Activated naive CD8-positive, alpha-beta T cell treated with anti-CD3 and anti-CD28 coated beads for 36 hours (primary cell): ENCODE measurements around the gene HOXA4. TPM values are rescaled to one million over a fixed set of nuclear protein-coding genes. Genes with fewer than 3 reads are reported as not detected.

Source experiments
- DNase-seq: peaks from one replicate; pipeline ENCODE4 v3.0.0; 2021
- H3K27ac Mint-ChIP-seq: one replicate; pipeline ENCODE4 v1.8.0; 2022; ENCODE audit warnings: mild to moderate bottlenecking, moderate library complexity, mixed read lengths
- H3K27me3 Mint-ChIP-seq: one replicate; pipeline ENCODE4 v1.8.0; 2022; ENCODE audit warnings: mild to moderate bottlenecking, mixed read lengths
- H3K36me3 Mint-ChIP-seq: one replicate; pipeline ENCODE4 v1.8.0; 2021; ENCODE audit warnings: mild to moderate bottlenecking, mixed read lengths
- H3K4me1 Mint-ChIP-seq: one replicate; pipeline ENCODE4 v1.8.0; 2021; ENCODE audit warnings: mixed read lengths
- H3K4me3 Mint-ChIP-seq: one replicate; pipeline ENCODE4 v1.8.0; 2022; ENCODE audit warnings: mild to moderate bottlenecking, moderate library complexity, mixed read lengths
- H3K9me3 Mint-ChIP-seq: one replicate; pipeline ENCODE4 v1.8.0; 2022; ENCODE audit warnings: mixed read lengths
- total RNA-seq, 2 experiments: library from RNA; stranded (reverse); gene quantifications; one replicate each; pipeline ENCODE4 v1.2.3, GENCODE V29; 2021

HOXA4 gene
- total RNA-seq, 2 experiments from 2014 or later = not detected

DNA sequence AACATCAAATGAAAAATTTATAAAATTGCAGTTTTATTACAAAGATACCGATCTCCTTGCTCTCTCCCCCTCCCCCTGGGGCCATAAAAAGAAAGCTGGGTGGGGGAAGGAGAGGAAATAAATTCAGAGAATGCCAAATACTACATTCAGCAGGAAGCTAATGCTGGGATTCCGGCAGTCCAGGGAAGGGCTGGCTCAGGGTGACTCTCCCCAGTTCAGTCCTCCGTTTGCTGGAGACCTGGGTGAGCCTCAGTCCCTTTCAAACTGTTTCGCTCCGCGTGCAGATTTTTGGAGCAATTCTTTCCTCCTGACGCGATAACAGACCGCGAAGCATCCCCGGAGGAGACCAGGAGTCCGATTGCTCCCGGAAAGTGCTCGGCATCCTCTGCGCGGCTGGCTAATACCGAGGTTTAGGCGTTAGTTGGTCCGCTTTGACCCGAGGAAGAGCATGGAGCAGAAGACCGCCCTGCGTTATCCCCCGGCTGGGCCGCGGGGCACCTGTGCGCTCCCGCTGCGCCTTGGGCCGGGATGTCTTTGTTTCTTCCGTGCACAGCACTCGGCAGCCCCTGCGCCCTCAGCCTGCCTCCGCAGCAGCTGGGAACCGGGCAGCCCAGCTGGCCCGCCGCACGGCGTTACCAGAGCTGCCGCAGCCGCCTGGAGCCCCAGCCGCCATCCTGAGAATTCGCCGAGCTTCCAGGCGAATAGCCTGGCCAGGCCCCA, 24.2 kb downstream of the HOXA4 start:
- Mint-ChIP-seq H3K4me3 (no peak overlapping the region), H3K9me3 (no peaks in the 10 kb centered on the region), H3K4me1 (peaks cover 7% of the 10 kb centered on the region), H3K36me3 (peaks cover 2% of the 10 kb centered on the region), H3K27ac (no peak overlapping the region), H3K27me3 (peaks cover 49% of the 10 kb centered on the region)
- no peak for DNase-seq

GRCh38 chr7:27105301-27106031, 25.1 kb downstream of the HOXA4 start:
- Mint-ChIP-seq H3K27me3 (peaks cover 58% of the 10 kb centered on the region), H3K27ac (no peak overlapping the region), H3K36me3 (peaks cover 2% of the 10 kb centered on the region), H3K4me1 (peaks cover 7% of the 10 kb centered on the region), H3K9me3 (no peaks in the 10 kb centered on the region), H3K4me3 (no peak overlapping the region)
- DNase-seq = no peak

GRCh38 chr7:27104341-27105058, 26.1 kb downstream of the HOXA4 start:
- Mint-ChIP-seq H3K4me3 (no peak overlapping the region), H3K27ac (no peak overlapping the region), H3K9me3 (no peaks in the 10 kb centered on the region), H3K4me1 (peaks cover 7% of the 10 kb centered on the region), H3K36me3 (peaks cover 2% of the 10 kb centered on the region), H3K27me3 (peaks cover 68% of the 10 kb centered on the region)
- DNase-seq = no peak

GRCh38 chr7:27103489-27104226, 26.9 kb downstream of the HOXA4 start:
- Mint-ChIP-seq H3K27ac (no peak overlapping the region), H3K36me3 (peaks cover 2% of the 10 kb centered on the region), H3K4me1 (peaks cover 11% of the 10 kb centered on the region), H3K27me3 (peaks cover 76% of the 10 kb centered on the region), H3K4me3 (no peak overlapping the region), H3K9me3 (no peaks in the 10 kb centered on the region)
- DNase-seq = no peak

GRCh38 chr7:27102581-27103442, 27.7 kb downstream of the HOXA4 start, which contains the start of gene HOXA2:
TSS of gene HOXA2 (minus strand) at chr7:27102683. CDS start at chr7:27102500, 183 bp downstream.
- Mint-ChIP-seq H3K27ac (no peak within 1 kb of the TSS), H3K4me3 (peak within 1 kb of the TSS; percentile 50), H3K9me3 (no peaks in the 10 kb centered on the region), H3K27me3 (peaks cover 85% of the 10 kb centered on the region), H3K36me3 (peaks cover 2% of the 10 kb centered on the region), H3K4me1 (peaks cover 12% of the 10 kb centered on the region)
- DNase-seq = no peak

GRCh38 chr7:27101957-27102580, 28.5 kb downstream of the HOXA4 start:
- Mint-ChIP-seq H3K4me1 (peaks cover 20% of the 10 kb centered on the region), H3K27ac (no peak overlapping the region), H3K4me3 (peak overlapping the region; percentile 50), H3K27me3 (peaks cover 92% of the 10 kb centered on the region), H3K36me3 (peaks cover 2% of the 10 kb centered on the region), H3K9me3 (no peaks in the 10 kb centered on the region)
- DNase-seq = no peak

DNA sequence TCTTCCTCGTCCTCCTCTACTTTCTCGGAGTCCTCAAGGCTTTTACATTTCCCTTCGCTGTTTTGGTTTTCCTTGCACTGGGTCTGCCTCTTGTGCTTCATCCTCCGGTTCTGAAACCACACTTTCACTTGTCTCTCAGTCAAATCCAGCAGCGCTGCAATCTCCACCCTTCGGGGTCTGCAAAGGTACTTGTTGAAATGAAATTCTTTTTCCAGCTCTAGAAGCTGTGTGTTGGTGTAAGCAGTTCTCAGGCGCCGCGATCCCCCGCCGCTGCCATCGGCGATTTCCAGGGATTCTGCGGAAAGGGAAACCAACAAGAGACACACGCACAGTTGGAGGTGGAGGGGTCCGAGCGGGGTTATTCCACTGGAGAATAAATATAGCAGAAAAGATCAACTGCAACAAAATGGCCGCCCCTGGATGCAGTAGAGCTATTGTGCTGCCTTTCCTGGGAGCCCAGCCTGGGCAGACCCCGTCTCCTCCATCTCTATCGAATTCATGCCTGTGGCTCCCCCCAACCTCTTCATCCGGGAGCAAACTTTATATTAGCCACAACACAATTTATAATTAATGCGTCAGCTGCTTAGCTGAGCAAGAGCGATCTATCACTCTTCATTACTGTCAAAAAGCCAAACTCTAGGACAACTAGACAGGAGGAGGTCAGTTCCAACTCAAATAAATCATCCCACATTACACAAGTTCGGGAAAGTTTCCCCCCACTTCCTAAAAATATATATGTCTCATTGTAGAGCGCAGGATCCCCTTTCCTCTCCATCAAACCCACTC, 29.2 kb downstream of the HOXA4 start:
- Mint-ChIP-seq H3K4me3 (no peak overlapping the region), H3K9me3 (no peaks in the 10 kb centered on the region)
- no peak for DNase-seq

GRCh38 chr7:27100694-27101170, 29.8 kb downstream of the HOXA4 start:
- no peak for DNase-seq
- Mint-ChIP-seq H3K36me3 (peaks cover 2% of the 10 kb centered on the region), H3K27ac (no peak overlapping the region), H3K4me3 (no peak overlapping the region), H3K27me3 (peaks cover 92% of the 10 kb centered on the region), H3K9me3 (no peaks in the 10 kb centered on the region), H3K4me1 (peaks cover 21% of the 10 kb centered on the region)

More for the DNA sequence above, 29.2 kb downstream of the HOXA4 start:
- Mint-ChIP-seq H3K27ac (no peak overlapping the region), H3K36me3 (peaks cover 2% of the 10 kb centered on the region), H3K4me1 (peaks cover 21% of the 10 kb centered on the region), H3K27me3 (peaks cover 94% of the 10 kb centered on the region)

DNA sequence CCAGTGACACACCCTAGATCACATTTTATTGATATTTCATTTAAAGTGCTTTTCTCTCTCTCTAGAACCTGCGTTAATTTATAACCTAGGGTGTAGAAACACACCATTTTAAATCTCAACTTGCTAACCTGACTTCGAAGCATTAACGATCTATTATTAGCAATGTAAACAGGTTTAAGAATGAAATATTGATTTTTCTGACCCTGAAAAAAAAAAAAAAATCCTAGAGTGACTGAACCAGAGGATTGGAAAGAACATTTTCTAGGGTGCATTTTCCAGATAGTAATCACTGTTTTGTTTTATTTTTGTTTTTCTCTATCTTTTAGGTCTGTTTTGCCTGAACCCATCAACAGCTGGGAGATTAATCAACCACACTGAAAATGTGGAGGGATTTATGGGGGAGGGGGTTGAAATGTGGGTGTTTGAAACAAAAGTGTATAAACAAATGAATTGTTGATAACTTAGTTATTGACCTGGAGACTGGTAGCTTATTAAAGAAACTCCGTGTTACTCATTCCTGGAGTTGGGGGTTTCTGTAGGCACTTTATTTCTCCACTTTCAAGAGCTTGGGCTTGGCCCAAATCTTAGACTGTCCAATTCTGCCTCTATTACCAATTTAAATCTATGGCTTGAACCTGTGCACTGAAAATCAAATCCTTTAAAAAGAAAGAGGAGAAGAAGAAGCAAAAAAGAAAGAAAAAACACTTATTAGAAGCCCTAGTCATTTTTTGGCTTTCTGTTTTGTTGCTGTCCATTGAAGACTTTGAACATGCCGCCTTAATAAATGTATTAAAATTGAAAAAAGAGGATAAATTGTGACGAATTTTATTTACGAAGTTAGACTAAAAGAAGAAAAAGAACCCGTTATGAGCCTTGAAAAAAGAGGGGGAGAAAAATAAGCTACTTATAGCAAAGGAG, 30.8 kb downstream of the HOXA4 start:
- Mint-ChIP-seq H3K4me3 (no peak overlapping the region), H3K36me3 (peaks cover 2% of the 10 kb centered on the region), H3K4me1 (peaks cover 28% of the 10 kb centered on the region), H3K27ac (no peak overlapping the region), H3K9me3 (no peaks in the 10 kb centered on the region), H3K27me3 (peaks cover 92% of the 10 kb centered on the region)
- no peak for DNase-seq

DNA sequence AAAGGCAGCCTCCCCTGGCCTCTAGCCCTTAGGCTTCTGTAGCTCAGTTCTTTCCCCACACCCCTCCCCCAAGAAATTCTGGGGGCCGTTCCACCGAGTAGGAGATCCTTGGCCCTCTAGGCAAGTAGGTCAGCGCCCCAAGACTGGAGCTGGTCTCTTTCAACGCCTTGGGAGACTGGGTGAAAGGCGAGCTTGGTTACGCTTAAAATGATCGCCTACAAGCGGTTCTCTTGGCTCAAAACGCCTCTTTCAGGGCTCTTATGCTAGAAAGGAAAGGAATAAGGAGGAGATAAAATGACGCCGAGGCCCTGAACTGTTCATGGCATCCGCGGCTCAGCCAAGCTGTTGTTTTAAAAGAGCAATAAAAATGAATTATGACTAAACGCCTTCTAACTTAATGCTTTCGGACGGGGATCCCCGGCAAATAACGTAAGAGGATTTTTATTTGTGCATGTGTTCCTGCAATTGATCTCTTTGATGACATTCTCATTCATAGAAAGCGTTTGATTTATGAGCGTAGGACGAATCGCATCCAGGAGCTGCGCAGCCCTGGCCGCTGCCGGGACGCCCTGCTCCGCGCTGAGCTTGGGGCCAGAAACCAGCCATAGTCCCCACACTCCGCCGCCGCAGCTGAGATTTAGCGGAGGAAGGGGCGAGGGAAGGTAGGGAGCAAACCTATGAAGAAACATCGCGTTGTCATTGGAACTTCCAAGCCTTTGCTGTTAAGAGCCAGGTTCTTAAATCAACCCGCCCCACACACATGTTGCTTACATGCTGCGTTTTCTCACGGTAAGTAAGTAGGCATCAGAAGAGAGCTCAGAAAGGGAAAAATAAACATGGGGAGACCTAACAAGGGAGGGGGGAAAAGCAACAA, 31.7 kb downstream of the HOXA4 start:
- Mint-ChIP-seq H3K27me3 (peaks cover 92% of the 10 kb centered on the region), H3K4me1 (peaks cover 30% of the 10 kb centered on the region), H3K9me3 (no peaks in the 10 kb centered on the region), H3K27ac (no peak overlapping the region), H3K4me3 (no peak overlapping the region), H3K36me3 (peaks cover 2% of the 10 kb centered on the region)
- DNase-seq = no peak

DNA sequence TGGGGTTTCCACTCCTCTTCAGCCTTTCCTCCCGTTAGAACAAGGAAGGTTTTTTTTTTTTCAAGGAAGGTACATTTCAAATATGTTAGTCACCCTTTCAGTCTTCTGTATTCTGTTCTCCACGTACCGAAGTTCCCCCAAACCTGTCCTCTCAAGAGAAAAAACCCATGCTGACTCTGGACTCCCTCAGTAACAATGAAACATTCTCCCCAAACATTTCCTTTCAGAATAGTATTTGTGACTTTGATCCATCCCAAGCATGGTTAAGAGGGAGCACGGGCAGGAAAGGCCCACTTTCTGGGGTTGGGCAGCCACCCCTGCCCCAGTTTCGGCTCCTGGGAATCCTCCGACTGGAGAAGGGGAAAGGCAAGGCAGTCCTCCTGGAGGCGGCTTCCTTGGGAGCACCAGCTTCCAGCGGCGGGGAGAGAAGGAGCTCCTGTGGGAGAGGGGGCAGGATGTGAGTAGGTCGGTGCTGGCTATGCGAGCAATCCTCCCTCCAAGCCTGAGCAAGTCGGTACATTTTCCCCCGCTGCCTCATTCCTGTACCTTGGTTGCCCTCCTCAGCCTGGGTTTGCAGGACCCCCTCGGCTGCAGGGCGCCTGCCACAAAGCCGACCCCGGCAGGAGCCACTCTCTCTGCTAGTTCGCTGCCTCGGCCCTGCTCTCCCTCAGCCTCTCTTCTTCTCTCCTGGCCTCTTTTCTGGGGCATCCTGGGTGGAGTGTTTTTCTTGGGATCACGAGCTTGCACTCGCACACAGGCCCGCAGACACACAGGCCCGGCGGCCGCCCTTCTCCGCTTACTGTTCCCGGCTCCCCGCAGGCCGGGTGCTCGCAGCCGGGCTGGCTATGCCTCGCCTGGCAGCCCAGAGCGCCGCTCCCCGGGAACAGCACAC, 32.6 kb downstream of the HOXA4 start:
- H3K27me3 Mint-ChIP-seq = peaks cover 92% of the 10 kb centered on the region
- no peaks in the 10 kb centered on the region for H3K9me3 Mint-ChIP-seq
- no peak for DNase-seq
- H3K27ac Mint-ChIP-seq = no peak overlapping the region
- H3K36me3 Mint-ChIP-seq = peaks cover 2% of the 10 kb centered on the region
- H3K4me1 Mint-ChIP-seq = peaks cover 29% of the 10 kb centered on the region
- H3K4me3 Mint-ChIP-seq = peak overlapping the region; percentile 83
